Activated naive CD4-positive, alpha-beta T cell treated with anti-CD3 and anti-CD28 coated beads, Interleukin-2, amount 50 U/mL, for 24 hours (primary cell): ENCODE measurements around the gene NEK2.
"Not testable (repeated sequence)": the region's sequence is repeated elsewhere in the genome, so short reads cannot be mapped to it uniquely, and the experiment has no call there.

Experiments used
- H3K27ac Mint-ChIP-seq: one replicate; pipeline ENCODE4 v1.8.0; 2021; ENCODE audit warnings: mild to moderate bottlenecking, mixed read lengths
- H3K27me3 Mint-ChIP-seq: one replicate; pipeline ENCODE4 v1.8.0; 2021; ENCODE audit warnings: mixed read lengths
- H3K36me3 Mint-ChIP-seq: one replicate; pipeline ENCODE4 v1.8.0; 2021; ENCODE audit warnings: mixed read lengths
- H3K4me1 Mint-ChIP-seq: one replicate; pipeline ENCODE4 v1.8.0; 2021; ENCODE audit warnings: mixed read lengths
- H3K4me3 Mint-ChIP-seq: one replicate; pipeline ENCODE4 v1.8.0; 2021; ENCODE audit warnings: mild to moderate bottlenecking, mixed read lengths
- H3K9me3 Mint-ChIP-seq: one replicate; pipeline ENCODE4 v1.8.0; 2021; ENCODE audit warnings: mixed read lengths

NEK2 gene

GRCh38 chr1:211703812-211704537 lies 28.6 kb upstream of the NEK2 start:
- H3K27me3 Mint-ChIP-seq = no peaks in the 10 kb centered on the region
- H3K4me3 Mint-ChIP-seq = no peak overlapping the region
- H3K9me3 Mint-ChIP-seq = no peaks in the 10 kb centered on the region
- peaks cover 5% of the 10 kb centered on the region for H3K4me1 Mint-ChIP-seq
- H3K27ac Mint-ChIP-seq = no peak overlapping the region
- no peaks in the 10 kb centered on the region for H3K36me3 Mint-ChIP-seq

GRCh38 chr1:211701733-211702132 lies 26.3 kb upstream of the NEK2 start:
- Mint-ChIP-seq H3K27me3 (no peaks in the 10 kb centered on the region), H3K36me3 (no peaks in the 10 kb centered on the region), H3K9me3 (no peaks in the 10 kb centered on the region), H3K4me1 (peaks cover 11% of the 10 kb centered on the region), H3K27ac (no peak overlapping the region), H3K4me3 (no peak overlapping the region)

- Mint-ChIP-seq H3K27me3 (no peaks in the 10 kb centered on the region), H3K27ac (no peak overlapping the region), H3K36me3 (no peaks in the 10 kb centered on the region), H3K4me3 (no peak overlapping the region), H3K9me3 (no peaks in the 10 kb centered on the region), H3K4me1 (peaks cover 11% of the 10 kb centered on the region)
These were observed 23.6 kb upstream of the NEK2 start for GRCh38 chr1:211699059-211699458.

GRCh38 chr1:211698161-211699026 lies 23.0 kb upstream of the NEK2 start:
- H3K36me3 Mint-ChIP-seq = no peaks in the 10 kb centered on the region
- H3K27me3 Mint-ChIP-seq = no peaks in the 10 kb centered on the region
- H3K4me3 Mint-ChIP-seq = no peak overlapping the region
- H3K9me3 Mint-ChIP-seq = no peaks in the 10 kb centered on the region
- no peak overlapping the region for H3K27ac Mint-ChIP-seq
- peaks cover 11% of the 10 kb centered on the region for H3K4me1 Mint-ChIP-seq

- Mint-ChIP-seq H3K9me3 (no peaks in the 10 kb centered on the region), H3K27me3 (no peaks in the 10 kb centered on the region), H3K4me3 (no peak overlapping the region), H3K36me3 (no peaks in the 10 kb centered on the region), H3K4me1 (peaks cover 11% of the 10 kb centered on the region), H3K27ac (no peak overlapping the region)
These were observed 21.9 kb upstream of the NEK2 start for GRCh38 chr1:211697356-211697755.

GRCh38 chr1:211695135-211695816 lies 19.9 kb upstream of the NEK2 start:
- peaks cover 11% of the 10 kb centered on the region for H3K4me1 Mint-ChIP-seq
- no peaks in the 10 kb centered on the region for H3K36me3 Mint-ChIP-seq
- no peak overlapping the region for H3K27ac Mint-ChIP-seq
- no peaks in the 10 kb centered on the region for H3K9me3 Mint-ChIP-seq
- H3K27me3 Mint-ChIP-seq = no peaks in the 10 kb centered on the region
- no peak overlapping the region for H3K4me3 Mint-ChIP-seq

GRCh38 chr1:211693911-211694310 lies 18.5 kb upstream of the NEK2 start:
- H3K9me3 Mint-ChIP-seq, H3K27ac Mint-ChIP-seq, H3K4me3 Mint-ChIP-seq, H3K36me3 Mint-ChIP-seq, H3K27me3 Mint-ChIP-seq, H3K4me1 Mint-ChIP-seq: not testable (repeated sequence)

- Mint-ChIP-seq H3K27me3 (no peaks in the 10 kb centered on the region), H3K9me3 (no peaks in the 10 kb centered on the region), H3K4me1 (peaks cover 10% of the 10 kb centered on the region), H3K27ac (no peak overlapping the region), H3K36me3 (no peaks in the 10 kb centered on the region), H3K4me3 (no peak overlapping the region)
These were observed 13.0 kb upstream of the NEK2 start for GRCh38 chr1:211688421-211688820.

GRCh38 chr1:211687462-211688215 lies 12.2 kb upstream of the NEK2 start:
- Mint-ChIP-seq H3K27ac (no peak overlapping the region), H3K4me3 (no peak overlapping the region), H3K4me1 (peaks cover 10% of the 10 kb centered on the region), H3K36me3 (no peaks in the 10 kb centered on the region), H3K27me3 (no peaks in the 10 kb centered on the region), H3K9me3 (no peaks in the 10 kb centered on the region)

- Mint-ChIP-seq H3K4me1 (peaks cover 22% of the 10 kb centered on the region), H3K4me3 (no peak overlapping the region), H3K9me3 (no peaks in the 10 kb centered on the region)
These were observed 10.4 kb upstream of the NEK2 start for GRCh38 chr1:211685823-211686222.

GRCh38 chr1:211684791-211685190 lies 9.4 kb upstream of the NEK2 start:
- no peaks in the 10 kb centered on the region for H3K9me3 Mint-ChIP-seq
- no peak overlapping the region for H3K27ac Mint-ChIP-seq
- no peaks in the 10 kb centered on the region for H3K36me3 Mint-ChIP-seq
- H3K4me3 Mint-ChIP-seq = no peak overlapping the region
- peaks cover 26% of the 10 kb centered on the region for H3K4me1 Mint-ChIP-seq
- no peaks in the 10 kb centered on the region for H3K27me3 Mint-ChIP-seq

More at GRCh38 chr1:211685823-211686222, 10.4 kb upstream of the NEK2 start:
- Mint-ChIP-seq H3K27me3 (no peaks in the 10 kb centered on the region), H3K36me3 (no peaks in the 10 kb centered on the region), H3K27ac (no peak overlapping the region)

GRCh38 chr1:211684331-211684730 lies 8.9 kb upstream of the NEK2 start:
- Mint-ChIP-seq H3K4me3 (no peak overlapping the region), H3K27me3 (no peaks in the 10 kb centered on the region), H3K27ac (no peak overlapping the region), H3K9me3 (no peaks in the 10 kb centered on the region), H3K4me1 (peaks cover 26% of the 10 kb centered on the region), H3K36me3 (no peaks in the 10 kb centered on the region)

- Mint-ChIP-seq H3K4me3 (no peak overlapping the region), H3K27ac (no peak overlapping the region), H3K36me3 (no peaks in the 10 kb centered on the region), H3K27me3 (no peaks in the 10 kb centered on the region), H3K9me3 (no peaks in the 10 kb centered on the region), H3K4me1 (peaks cover 26% of the 10 kb centered on the region)
These were observed 8.2 kb upstream of the NEK2 start for GRCh38 chr1:211683396-211684297.

- not testable (repeated sequence) for H3K9me3 Mint-ChIP-seq, H3K27ac Mint-ChIP-seq, H3K27me3 Mint-ChIP-seq, H3K36me3 Mint-ChIP-seq, H3K4me3 Mint-ChIP-seq
- peaks cover 16% of the 10 kb centered on the region for H3K4me1 Mint-ChIP-seq
These were observed 6.8 kb upstream of the NEK2 start for GRCh38 chr1:211682186-211682585.
